ENCODE measurements around the gene PHC3. TPM values are rescaled to one million over a fixed set of nuclear protein-coding genes. Genes with fewer than 3 reads are reported as not detected.

Gene PHC3
- total RNA-seq, 1 donor = 65.6 TPM

DNA sequence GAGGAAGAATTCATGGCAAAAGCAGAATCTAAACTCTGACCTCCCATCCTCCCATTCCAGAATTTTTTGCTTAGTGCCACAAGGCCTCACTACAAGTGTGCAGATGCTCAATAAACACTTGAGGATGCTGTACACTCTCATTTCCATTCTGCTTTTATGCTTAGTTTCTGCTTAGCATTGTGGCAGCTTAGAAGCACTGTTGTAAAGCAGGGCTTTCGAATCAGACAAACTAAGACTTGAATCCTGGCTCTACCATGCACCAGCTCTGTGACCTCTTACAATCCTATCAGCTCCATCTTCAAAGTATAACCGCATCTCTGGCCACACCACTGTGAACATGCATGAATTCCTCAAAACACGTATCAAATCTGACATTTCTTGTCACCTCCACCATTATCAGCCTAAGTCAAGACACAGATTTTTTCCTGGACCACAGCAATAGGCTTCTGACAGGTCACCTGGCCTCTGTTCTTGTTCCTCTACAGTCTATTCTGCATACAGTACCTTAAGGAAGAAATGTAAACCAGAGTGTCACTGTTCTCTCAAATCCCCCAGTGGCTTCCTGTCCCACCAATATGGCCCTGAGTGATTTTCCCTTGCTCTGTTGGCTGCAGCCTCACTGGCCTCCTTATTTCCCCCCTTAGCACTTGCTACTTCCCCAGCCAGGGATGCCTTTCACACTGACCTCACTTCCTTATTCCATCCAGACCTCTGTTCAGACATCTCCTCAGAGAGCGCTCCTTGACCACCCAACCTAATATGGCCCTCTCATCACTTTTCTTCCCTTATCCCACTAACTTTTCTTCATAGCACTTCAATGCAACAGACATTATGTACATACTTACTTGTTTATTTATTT is 8.1 kb upstream of the PHC3 start:
- no peak overlapping the region for H3K4me3 ChIP-seq (ENCODE audit: low read depth, low read length)
- TF ChIP-seq, protein P1, sequence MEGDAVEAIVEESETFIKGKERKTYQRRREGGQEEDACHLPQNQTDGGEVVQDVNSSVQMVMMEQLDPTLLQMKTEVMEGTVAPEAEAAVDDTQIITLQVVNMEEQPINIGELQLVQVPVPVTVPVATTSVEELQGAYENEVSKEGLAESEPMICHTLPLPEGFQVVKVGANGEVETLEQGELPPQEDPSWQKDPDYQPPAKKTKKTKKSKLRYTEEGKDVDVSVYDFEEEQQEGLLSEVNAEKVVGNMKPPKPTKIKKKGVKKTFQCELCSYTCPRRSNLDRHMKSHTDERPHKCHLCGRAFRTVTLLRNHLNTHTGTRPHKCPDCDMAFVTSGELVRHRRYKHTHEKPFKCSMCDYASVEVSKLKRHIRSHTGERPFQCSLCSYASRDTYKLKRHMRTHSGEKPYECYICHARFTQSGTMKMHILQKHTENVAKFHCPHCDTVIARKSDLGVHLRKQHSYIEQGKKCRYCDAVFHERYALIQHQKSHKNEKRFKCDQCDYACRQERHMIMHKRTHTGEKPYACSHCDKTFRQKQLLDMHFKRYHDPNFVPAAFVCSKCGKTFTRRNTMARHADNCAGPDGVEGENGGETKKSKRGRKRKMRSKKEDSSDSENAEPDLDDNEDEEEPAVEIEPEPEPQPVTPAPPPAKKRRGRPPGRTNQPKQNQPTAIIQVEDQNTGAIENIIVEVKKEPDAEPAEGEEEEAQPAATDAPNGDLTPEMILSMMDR (IDR thresholded peaks at IDR 0.05; ENCODE audit: insufficient read depth, low read length) = no peak
- no peak for DNase-seq (ENCODE audit: low read depth)

DNA sequence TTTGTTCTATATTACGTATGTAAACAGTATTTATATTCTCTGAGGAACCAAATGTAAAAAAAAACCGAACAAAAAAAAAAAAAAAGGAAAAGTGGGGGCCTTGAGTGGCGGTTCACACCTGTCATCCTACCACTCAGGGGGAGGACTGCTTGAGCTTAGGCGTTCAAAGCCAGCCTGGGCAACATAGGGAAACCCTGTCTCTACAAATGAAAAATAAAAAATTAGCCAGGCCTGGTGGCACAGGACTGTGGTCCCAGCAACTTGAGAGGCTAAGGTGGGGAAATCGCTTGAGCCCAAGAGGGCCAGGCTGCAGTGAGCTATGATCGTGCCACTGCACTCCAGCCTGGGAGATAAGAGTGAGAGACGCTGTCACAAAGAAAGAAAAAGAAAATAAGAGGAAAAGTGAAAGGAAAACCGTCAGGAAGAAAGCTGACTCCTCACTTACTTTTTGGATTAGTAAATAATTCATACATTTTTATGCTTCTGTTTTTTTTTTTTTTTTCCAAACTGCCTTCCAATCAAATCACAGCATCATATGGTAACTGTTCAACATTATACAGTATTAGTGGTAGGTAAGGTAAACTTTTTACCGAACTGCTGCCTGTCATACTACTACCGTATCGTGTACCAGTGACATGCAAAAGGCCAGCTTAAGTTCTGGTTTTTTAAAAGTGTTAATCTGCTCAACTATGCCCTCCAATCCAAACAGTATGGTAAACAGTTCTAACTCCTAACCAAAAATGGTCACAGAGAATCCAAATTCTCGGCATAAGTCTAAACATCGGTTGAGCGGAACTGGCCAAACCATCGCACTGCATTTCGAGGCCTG is 1.2 kb downstream of the PHC3 start:
- H3K4me3 ChIP-seq (ENCODE audit: low read depth, low read length) = peak overlapping the region; percentile 97
- DNase-seq (ENCODE audit: low read depth) = peak; percentile 36
- TF ChIP-seq, protein P1 (IDR thresholded peaks at IDR 0.05; ENCODE audit: insufficient read depth, low read length) = no peak

DNA sequence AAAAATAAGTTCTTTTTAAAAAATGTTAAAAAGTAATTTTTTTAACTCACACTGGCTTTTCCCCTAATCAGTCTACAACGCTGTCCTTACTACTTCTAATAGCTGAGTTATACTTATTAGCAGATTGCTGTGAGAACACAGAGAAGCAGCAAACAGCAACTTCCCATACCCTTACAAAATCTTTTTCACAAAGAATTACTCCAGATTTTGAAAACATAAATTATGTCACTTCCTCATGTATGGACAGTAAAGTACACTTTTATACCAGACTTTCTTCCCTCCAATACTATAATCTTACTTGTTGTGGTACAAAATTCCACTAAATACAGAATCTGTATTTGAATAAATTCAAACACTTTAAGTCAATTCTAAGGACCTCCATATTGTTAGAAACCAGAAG is 2.1 kb downstream of the PHC3 start:
- no peak for DNase-seq (ENCODE audit: low read depth)
- TF ChIP-seq, protein P1 (IDR thresholded peaks at IDR 0.05; ENCODE audit: insufficient read depth, low read length) = no peak
- peak overlapping the region; percentile 97 for H3K4me3 ChIP-seq (ENCODE audit: low read depth, low read length)

DNA sequence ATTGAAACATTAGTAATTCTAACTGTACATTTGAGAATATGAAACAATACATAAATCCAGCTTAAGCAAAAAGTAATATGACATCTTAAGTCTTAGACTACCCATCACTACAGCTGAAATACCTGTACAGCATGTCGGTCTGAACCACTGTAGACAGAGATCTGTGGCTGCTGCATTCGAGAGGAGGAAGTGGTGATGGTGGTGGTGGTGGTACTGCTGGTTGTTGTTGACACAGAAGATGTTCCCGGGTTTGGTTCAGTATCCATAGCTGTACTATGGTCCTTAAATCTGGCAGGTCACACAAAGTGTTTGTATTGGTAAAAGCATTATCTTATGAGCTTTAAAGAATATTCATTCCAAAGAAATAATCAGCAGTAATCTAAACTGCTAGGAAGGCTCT is 2.9 kb downstream of the PHC3 start:
- H3K4me3 ChIP-seq (ENCODE audit: low read depth, low read length) = no peak overlapping the region
- TF ChIP-seq, protein P1 (IDR thresholded peaks at IDR 0.05; ENCODE audit: insufficient read depth, low read length) = no peak

DNA sequence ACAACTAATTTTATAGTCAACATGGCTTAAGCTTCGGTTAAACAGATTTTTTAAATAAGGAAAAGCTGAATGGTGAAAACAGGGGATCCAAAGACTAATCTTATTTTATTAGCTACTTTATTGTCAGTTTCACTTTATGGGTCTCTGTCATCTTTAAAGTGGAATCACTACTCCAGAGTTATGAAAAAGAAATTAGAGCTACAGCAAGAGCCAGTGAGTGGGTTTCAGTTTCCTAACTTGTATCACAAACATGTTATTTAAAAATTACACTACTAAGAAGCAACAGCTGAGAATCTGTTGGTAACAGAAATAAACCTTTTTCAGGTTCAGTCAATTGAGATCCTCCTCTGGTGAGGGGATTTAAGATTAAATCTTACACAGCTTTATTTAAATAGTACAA is 10.0 kb downstream of the PHC3 start:
- TF ChIP-seq, protein P1 (IDR thresholded peaks at IDR 0.05; ENCODE audit: insufficient read depth, low read length) = no peak
- DNase-seq (ENCODE audit: low read depth) = no peak
- no peak overlapping the region for H3K4me3 ChIP-seq (ENCODE audit: low read depth, low read length)

More for the DNA sequence above, 2.9 kb downstream of the PHC3 start:
- DNase-seq (ENCODE audit: low read depth) = no peak

DNA sequence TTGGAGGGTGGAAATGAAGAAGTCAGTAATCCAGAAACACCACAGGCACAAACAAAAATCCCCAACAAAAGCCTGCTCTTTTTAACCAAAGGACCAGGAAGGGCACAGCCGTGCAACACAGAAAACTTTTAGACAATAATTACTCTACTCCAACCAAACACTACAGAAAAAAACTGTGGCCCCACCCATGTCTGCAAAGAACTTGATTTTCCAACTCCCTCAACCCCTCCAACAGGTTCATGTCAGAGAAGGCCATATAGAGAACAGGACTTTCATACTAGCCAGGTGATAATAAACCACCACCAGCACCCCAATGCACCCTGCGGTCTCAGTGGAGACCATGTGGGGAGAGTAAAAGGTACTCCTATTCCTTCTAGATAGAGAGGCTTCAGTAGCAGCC is 16.8 kb downstream of the PHC3 start:
- TF ChIP-seq, protein P1 (IDR thresholded peaks at IDR 0.05; ENCODE audit: insufficient read depth, low read length) = no peak
- no peak for DNase-seq (ENCODE audit: low read depth)
- H3K4me3 ChIP-seq (ENCODE audit: low read depth, low read length) = no peak overlapping the region
